GM19395 (cell line): ENCODE results near the gene STAT2.
"Not testable (repeated sequence)": the region's sequence is repeated elsewhere in the genome, so short reads cannot be mapped to it uniquely, and the experiment has no call there.

Experiments
- ATAC-seq: cut with Tn5 transposase; IDR thresholded peaks from one replicate; pipeline ENCODE4 v1.9.1; 2021; ENCODE audit warnings: mild to moderate bottlenecking, moderate library complexity; ENCODE audit not compliant: unreplicated experiment

STAT2 gene

DNA sequence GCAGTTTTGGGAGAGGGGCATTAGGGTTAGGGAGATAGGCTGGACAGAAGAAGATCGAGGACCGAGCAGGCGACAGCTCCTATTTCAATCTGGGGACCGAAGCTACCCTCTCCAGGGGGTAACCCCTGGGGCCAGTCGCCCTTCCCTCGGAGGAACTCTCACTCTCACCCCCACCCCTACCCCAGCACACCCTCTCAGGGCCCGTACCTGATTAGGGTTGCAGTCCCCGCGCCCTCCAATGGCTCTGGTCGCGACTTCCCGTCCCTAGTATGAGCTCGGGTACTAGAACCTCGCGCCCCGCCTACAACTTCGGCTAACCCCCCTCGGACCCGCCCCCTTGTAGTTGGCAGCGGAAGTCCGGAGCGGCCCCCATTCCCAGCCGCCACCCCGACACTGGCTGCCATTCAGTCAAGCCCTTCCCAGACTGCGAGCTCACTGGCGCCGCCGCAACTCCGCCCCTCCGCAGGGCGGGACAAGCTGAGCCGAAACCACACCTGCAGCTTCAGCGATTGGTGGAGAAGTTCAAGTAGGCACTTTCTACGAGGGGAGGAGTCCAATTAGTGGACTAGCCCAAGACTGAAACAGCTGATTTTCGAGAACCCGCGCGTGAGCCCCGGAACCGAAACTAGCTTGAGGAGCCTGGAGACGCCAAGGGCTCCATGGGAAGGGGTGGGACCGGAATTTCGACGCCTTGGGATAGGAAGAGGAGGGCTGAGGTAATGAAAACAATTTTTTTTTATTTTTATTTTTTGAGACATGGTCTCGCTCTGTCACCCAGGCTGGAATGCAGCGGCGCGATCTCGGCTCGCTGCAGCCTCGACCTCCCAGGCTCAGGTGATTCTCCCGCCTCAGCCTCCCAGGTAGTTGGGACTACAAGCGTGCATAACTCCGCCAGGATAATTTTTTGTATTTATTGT, at the start of gene STAT2:
TSS of gene STAT2 (minus strand) at position 257 of the 917 bp plus-strand sequence. CDS start 3,536 bp downstream, outside the sequence.
- ATAC-seq: peak; percentile 95

DNA sequence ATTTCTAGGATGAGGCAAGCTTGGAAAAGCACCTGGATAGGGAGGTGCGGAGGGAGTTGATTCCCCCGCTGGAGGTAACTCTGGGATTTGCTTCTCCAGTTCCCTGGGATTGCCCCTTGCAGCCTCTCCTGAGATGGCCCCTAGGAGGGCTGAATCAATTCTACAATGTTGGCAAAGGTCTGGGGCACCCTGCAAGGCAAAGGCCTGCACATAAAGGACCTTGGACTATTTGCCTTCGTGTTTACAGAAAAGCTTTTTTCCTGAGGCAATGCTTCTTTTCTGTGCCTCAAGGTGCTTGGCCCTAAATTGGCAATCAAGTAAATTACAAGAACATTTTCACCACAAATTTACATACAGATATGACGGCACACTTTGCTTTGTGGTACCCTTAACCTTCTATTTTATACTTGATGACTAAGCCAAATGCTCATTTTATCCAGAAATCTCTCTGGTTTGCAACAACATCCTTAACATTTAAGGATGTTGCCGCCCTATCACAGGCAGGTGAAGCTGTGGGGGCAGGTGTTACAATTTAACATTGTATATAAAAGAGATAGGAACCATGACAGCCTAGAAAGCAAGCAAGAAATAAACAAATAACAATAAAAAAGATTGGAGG, 49.0 kb upstream of the STAT2 start:
- ATAC-seq: no peak

DNA sequence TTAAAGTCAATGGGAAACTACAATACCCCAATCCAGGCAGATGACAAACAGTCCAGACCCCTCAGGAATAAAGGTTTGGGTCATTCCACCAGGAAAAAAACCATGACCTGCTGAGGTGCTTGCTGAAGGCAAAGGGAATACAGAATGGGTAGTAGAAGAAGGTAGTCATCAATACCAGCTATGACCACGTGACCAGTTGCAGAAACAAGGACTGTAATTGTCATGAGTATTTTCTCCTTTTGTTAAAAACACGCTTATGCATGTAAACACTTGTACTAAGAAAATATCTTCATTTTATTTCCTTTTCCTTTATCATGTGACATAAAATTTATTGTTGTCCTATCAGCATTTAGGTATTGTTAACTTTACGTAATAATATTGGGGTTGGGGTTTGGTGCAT, 44.3 kb upstream of the STAT2 start:
- ATAC-seq: not testable (repeated sequence)

DNA sequence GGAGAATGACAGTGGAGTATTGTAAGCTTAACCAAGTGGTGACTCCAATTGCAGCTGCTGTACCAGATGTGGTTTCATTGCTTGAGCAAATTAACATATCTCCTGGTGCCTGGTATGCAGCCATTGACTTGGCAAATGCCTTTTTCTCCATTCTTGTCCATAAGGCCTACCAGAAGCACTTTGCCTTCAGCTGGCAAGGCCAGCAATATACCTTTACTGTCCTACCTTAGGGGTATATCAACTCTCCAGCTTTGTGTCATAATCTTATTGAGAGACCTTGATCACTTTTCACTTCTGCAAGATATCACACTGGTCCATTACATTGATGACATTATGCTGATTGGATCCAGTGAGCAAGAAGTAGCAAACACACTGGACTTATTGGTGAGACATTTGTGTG, 41.7 kb upstream of the STAT2 start:
- ATAC-seq: not testable (repeated sequence)

DNA sequence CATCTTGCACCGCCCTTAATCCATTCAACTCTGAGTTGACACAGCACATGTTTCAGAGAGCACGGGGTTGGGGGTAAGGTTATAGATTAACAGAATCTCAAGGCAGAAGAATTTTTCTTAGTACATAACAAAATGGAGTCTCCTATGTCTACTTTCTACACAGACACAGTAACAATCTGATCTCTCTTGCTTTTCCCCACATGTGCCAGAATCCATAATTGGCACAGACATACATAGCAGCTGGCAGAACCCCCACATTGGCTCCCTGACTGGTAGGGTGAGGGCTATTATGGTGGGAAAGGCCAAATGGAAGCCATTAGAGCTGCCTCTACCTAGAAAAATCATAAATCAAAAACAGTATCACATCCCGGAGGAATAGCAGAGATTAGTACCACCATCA, 41.2 kb upstream of the STAT2 start:
- ATAC-seq: not testable (repeated sequence)

DNA sequence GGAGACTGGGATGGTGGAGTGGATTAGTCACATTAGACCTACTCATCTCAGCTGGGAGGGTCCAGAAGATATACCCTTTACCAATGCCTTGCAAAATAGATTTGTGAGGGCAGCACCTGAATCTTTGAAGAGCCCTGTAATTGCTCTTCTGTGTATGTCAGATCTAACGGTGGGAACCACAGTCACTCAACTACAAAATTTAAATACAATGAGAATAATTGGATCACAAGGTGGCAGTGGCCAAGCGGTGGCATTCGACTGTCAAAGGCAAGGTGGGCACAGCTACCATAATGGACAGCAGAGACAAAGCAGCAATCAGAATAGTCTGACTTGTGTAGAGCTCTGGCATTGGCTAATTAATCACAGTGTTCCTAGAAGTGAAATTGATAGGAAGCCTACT, 39.6 kb upstream of the STAT2 start:
- ATAC-seq: not testable (repeated sequence)

DNA sequence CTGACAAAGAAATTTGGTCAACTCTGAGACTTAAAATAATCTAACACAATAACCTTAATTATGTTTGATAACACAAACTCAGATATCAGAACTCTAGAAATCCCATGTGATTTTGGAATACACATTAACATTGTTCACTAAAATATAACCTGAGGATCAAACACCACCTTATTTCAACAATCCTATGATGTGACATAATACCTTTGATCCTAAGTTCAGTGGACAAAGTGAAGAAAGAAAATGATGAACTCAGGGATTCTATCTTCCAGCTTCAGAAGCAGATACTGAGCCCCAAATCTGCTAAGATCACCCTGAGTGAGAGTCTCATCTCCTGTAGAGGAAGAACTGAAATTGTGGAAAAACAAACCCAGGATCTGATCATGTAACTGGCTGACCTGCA, 38.4 kb upstream of the STAT2 start:
- ATAC-seq: no peak

DNA sequence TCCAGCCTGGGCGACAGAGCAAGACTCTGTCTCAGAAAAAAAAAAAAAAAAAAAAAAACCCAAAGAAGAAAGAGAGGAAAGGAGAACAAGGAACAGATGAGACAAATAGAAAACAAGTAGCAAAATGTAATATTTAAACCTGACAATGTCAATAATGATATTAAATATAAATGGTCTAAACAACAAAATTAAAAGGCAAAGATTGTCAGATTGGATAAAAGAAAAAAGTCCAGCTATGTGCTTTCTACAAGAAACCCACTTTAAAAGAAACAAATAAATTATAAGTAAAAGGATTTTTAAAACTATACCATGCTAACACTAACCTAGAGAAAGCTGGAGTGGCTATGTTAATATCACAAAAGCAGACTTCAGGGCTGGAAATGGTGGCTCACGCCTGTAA, 32.4 kb upstream of the STAT2 start:
- no peak for ATAC-seq

DNA sequence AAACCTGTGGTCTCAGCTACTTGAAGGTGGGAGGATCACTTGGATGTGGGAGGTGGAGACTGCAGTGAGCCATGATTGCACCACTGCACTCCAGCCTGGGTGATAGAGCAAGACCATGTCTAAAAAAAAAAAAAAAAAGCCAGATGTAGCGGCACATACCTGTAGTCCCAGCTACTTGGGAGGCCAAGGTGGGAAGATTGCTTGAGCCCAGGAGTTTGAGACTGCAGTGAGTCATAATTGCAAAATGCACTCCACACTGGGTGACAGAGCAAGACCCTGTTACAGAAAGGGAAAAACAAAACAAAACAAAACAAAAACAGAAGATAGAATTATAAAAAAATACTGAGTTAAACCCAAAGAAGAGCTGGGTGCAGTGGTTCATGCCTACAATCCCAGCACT, 31.8 kb upstream of the STAT2 start:
- ATAC-seq: no peak

DNA sequence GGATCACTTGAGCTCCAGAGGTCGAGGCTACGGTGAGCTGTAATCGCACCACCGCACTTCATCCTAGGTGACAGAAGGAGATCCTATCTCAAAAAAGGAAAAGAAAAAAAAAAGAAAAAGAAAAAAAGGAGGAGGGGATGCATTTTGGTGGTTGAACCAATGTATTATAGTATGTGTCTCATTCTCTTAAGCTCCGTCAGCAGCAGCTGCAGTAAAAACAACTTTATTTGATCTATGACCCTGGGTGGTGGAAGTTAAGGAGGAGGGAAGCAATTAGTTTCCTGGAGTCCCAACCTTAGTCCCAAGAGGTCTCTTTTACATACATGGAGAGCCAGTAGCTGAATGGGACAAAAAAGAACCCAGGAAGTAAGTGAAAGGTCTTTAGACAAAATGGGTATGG, 29.5 kb upstream of the STAT2 start:
- no peak for ATAC-seq

DNA sequence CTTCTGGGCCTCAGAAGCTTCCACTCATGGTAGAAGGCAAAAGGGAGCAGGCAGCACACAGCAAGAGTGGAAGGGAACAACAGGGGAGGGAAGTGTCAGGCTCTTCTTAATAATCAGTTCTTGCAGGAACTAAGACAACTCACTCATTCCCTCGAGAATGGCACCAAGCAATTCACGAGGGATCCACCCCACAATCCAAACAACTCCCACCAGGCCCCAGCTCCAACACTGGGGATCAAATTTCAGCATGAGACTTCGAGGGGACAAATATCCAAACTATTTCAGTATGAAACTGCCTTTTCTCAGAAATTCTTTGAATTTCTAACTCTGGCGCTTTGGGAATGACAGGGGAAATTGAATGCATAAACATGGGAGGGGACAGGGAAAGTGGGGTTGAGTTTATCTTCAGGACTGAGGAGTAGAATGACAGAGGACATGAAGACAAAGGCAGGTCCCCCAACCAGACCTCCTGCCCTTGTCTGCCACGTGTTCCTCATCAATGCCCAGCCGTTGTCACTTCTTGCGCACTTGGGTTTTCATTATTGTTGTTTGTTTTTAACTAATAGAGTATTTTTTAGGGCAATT, 27.3 kb upstream of the STAT2 start:
- ATAC-seq: no peak

DNA sequence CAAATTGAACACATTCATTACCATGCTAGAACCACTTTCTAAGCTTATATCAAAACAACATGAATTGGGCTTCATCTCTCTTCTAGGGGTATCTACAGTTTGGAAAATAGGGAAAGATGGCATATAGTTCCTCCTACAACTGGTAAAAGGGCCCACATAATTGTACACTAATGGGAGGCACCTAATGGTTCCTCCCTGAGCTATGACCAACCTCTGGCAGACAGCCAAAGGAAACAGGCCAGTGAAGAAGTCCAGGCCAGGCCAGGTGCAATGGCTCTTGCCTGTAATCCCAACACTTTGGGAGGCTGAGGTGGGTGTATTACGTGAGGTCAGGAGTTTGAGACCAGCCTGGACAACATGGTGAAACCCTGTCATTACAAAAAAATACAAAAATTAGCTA, 26.0 kb upstream of the STAT2 start:
- no peak for ATAC-seq

DNA sequence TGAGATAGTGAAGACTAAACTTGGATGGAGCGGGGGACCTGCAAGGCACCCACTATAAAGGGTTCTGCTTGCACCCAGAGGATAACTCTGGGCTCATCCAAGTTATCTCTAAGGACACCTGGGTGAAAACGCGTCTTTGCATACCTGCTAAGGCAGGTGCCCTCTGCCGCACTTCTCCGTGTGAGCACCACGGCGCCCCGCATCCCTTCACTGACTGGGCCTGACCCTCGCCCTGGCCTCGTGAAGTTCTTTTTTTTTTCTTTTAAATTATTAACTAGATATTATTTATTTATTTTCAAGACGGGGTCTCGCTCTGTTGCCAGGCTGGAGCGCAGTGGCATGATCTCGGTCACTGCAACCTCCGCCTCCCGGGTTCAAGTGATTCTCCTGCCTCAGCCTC, 22.7 kb upstream of the STAT2 start:
- ATAC-seq: no peak

DNA sequence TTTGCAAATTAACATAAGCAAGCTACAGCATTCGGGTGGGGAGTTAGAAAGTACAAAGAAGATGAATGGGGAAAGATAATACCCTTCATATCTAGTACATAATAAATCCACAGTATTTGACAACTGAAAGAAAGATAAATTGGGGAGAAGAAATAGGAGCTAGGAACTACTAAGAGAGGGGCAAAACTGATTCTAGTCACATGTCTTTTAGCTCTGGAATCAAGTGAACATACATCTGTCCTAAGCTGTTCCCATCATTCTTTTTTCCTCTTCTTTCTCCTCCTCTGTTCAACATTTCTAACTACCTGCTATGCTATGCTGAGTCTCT, 18.0 kb upstream of the STAT2 start:
- ATAC-seq: no peak

DNA sequence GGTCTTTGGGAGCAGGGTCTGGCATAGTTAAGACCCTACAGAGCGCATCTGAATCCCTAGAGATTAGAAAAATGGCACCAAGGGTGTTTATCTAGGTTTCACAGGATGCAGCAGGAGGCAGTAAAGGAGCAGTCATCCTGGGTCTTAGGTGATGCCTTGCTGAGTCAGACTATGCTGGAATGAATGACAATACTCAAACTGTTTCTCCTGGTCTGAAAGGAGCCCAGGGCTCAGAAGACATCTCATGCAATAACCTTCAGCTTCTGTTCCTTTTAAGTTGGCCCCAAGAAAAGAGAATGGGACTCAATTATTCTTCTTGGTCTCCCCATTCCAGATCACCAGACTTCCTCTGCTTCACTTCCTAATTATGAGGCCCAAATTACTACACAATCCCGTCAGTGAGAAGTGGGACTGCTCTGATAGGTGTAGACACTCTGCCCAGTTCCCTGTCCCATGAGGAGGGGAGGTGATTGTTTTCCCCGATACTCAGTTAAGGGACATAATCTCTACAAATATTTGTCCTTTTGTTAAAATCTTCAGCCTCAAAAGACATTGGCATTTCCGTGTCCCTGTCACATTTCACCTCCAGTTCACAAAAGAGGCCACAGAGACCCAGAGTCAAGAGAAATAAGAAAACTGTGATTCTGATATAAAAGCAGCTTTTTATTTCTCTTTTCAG, 17.5 kb upstream of the STAT2 start:
- ATAC-seq: no peak

DNA sequence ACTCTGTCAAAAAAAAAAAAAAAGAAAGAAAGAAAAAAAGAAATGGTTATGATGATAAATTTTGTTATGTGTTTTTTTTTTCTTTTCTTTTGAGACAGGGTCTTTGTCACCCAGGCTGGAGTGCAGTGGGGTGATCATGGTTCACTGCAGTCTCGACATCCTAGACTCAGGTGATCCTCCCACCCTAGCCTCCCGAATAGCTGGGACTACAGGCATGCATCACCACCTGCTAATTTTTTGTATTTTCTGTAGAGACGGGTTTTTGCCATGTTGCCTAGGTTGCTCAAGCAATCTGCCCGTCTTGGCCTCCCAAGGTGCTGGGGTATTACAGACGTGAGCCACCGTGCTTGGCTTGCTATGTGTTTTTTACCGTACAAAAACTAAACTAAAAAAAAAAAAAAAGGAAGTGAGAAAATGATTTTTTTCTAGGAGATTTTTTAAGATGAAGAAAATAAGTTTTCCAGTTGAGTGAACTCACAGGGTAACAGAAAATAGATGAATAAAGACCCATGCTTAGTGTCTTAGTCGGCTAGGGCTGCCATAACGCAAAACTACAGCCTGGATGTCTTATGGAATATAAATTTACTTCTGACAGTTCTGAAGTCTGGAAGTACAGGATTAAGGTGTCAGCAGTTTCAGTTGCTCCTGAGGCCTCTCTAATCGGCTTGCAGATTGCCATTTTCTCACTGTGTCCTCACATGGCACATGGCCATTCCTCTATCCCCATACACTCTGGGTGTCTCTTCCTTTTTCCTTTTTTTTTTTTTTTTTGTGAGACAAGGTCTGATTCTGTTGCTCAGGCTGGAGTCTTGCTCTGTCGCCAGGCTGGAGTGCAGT, 15.9 kb upstream of the STAT2 start:
- peak; percentile 81 for ATAC-seq

DNA sequence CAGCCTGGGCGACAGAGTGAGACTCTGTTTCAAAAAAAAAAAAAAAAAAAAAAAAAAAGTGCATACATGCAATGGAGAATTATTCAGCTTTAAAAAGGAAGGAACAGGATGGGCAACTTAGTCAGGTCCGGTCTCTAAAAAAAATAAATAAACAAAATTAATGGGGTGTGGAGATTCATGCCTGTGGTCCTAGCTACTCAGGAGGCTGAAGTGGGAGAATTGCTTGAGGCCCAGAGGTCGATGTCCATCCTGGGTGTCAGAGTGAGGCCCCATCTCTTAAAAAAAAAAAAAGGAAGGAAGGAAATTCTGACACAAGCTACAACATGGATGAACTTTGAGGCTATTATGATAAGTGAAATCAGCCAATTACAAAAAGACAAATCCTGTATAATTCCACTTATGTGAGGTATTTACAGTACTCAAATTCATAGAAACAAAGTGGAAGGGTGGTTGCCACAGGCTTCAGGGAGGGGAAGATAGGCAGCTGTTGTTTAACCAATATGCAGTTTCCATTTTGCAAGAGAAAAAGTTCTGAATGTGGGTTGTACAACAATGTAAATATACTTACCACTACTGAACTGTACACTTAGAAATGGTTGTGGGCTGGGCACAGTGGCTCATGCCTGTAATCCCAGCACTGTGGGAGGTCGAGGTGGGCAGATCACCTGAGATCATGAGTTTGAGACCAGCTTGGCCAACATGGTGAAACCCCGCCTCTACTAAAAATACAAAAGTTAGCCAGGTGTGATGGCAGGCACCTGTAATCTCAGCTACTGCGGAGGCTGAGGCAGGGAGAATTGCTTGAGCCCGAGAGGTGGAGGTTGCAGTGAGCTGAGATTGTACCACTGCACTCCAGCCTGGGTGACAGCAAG, 15.1 kb upstream of the STAT2 start:
- ATAC-seq: peak; percentile 49

DNA sequence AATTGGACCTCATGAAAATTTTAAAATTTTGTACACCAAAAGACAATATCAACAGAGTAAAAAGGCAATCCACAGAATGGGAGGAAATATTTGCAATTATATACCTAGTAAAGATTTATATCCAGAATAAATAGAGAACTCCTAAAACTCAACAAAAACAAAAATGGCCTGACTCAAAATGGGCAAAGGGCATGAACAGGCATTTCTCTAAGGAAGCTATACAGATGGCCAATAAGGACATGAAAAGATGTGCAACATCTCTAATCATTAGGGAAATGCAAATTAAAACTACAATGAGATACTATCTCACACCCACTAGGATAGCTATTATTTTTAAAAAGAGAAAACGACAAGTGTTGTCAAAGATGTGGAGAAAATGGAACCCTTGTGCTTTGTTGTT, 13.6 kb upstream of the STAT2 start:
- no peak for ATAC-seq

DNA sequence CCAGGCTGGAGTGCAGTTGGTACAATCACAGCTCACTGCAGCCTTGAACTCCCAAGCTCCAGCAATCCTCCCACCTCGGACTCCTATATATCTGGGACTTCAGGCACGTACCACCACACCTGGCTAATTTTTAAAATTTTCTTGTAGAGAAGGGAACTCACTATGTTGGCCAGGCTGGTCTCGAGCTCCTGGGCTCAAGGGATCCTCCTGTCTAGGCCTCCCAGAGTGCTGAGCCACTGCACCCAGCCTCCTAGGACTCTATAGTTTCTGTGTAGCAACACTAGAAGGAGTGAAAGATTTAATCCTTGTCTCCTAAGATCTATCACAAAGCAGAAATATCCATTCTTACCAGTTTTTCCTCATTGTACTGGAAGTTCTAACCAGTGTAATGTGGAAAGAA, 7.0 kb upstream of the STAT2 start:
- no peak for ATAC-seq
